C4-2B (cell line): ENCODE measurements around the gene AUTS2.

Experiments
- H3K27ac ChIP-seq: fragments of 450-650 bp; 2 replicates; pipeline ENCODE4 v1.5.1; 2017
- ZFX ChIP-seq: fragments of 450-650 bp; IDR thresholded peaks from 2 replicates; pipeline ENCODE4 v1.6.1; 2017
- TF ChIP-seq, protein P1 (sequence below): fragments of 450-650 bp; conservative IDR thresholded peaks from 2 replicates; pipeline ENCODE4 v1.5.1; 2017; ENCODE audit warnings: mild to moderate bottlenecking

AUTS2 gene

DNA sequence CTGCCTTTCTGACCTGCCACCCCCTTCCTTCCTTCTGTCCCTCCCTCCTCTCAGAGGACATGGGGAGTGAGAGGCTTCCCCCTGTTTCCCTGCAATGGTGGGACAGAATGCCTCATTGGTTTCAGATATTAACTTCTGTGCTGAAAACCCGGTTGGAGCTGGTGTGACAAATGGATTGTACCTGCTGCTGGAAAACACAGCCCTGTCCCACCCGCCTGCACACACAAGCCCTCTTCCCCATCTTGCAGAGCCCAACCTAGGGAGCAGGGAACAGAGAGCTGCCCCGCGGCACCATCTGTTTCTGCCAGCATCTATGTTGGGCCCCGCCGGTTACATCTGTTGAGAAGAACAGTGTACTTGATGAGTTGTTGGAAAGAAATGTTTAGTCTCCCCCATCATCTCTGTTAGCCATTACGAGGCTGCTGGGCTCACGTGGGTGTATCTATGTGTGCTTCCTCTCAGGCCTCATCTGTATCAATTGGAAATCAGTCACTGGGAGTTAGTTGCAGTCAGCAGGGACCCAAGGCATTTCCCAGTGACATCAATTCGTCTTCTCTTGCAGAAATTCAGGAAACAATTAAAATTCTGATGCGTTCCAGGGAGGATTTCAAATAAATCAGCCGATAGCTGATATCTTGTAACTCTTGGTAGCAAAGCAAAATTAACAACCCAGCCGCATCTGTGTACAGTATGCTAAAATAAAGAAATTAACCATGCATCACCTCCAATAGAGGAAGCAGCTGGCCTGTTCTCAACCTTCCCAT is 808.1 kb downstream of the AUTS2 start:
- TF ChIP-seq, protein P1, sequence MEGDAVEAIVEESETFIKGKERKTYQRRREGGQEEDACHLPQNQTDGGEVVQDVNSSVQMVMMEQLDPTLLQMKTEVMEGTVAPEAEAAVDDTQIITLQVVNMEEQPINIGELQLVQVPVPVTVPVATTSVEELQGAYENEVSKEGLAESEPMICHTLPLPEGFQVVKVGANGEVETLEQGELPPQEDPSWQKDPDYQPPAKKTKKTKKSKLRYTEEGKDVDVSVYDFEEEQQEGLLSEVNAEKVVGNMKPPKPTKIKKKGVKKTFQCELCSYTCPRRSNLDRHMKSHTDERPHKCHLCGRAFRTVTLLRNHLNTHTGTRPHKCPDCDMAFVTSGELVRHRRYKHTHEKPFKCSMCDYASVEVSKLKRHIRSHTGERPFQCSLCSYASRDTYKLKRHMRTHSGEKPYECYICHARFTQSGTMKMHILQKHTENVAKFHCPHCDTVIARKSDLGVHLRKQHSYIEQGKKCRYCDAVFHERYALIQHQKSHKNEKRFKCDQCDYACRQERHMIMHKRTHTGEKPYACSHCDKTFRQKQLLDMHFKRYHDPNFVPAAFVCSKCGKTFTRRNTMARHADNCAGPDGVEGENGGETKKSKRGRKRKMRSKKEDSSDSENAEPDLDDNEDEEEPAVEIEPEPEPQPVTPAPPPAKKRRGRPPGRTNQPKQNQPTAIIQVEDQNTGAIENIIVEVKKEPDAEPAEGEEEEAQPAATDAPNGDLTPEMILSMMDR, result no peak
- TF ChIP-seq ZFX, result no peak
- H3K27ac ChIP-seq, result no peak overlapping the region

DNA sequence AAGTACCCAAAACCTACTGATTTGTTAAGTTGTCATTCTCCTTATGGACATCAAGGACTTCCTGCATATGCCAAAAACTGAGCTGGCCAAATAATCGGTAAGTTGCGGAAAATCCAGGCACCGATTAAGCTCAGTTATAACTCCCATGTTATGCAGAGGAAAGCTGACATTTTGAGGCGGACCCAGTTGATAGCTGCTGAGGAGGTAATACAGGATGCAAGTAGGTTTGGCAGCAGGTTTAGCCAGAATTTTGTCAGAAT is 808.6 kb downstream of the AUTS2 start:
- TF ChIP-seq, protein P1, result no peak
- no peak for TF ChIP-seq ZFX
- H3K27ac ChIP-seq, result no peak overlapping the region

DNA sequence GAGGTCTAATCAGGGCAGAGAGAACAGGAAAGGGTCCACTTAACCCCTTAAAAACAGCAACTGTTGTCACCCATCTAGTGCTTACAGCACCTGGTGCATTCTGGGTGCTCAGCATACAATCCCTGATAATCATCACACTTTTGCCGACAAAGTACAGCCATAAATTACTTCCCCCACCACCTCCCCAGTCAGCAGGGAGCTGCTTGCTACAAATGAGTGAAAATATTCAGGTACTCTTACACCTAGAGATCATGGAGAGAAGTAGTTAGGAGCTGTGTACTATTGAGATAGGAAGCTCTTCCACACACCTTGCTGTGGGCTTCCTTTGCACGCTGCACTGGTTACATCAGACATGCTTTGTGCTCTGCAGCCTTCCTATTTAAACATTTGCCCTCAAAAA is 810.2 kb downstream of the AUTS2 start:
- TF ChIP-seq, protein P1, result no peak
- no peak for TF ChIP-seq ZFX
- no peak overlapping the region for H3K27ac ChIP-seq

DNA sequence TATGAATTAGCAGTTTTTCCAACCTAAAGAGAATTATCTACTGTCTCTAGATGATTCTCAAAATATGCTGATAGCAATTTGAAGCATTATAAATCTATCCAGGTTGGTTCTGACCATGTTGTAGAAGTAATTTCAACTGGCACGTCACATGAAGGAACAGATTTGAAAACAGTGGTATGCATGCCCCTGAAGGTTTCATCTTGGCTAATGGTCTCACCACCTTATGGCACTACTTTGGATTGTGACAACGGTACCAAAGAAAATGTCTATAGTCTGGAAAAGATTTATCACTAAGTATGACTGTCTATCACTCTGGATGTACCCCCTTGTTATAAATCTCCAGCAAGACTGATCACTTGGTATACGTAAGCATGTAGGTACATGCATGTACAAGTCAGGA is 810.6 kb downstream of the AUTS2 start:
- TF ChIP-seq, protein P1, result no peak
- no peak for TF ChIP-seq ZFX

DNA sequence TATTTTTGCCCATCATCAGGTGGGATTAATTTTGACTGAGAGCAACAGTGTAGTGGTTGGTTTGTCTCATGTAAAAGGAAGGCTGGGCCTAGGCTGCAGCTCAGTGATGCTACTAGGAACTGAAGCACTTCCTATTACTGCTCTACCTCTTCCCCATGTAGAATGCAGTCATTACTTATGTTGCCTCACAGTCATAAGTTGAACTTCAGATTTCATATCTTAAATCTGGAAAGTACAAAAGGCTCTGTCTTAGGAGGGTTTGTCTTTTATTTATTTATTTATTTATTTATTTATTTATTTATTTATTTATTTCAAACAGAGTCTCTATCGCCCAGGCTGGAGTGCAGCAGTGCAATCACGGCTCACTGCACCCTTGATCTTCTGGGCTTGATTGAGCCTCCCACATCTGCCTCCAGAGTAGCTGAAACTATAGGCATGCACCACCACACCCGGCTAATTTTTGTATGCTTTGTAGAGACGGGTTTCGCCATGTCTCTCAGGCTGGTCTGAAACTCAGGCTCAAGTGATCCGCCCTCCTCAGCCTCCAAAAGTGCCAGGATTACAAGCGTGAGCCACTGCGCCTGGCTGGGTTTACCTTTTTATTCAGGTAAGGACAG is 812.0 kb downstream of the AUTS2 start:
- TF ChIP-seq, protein P1, result no peak
- no peak for TF ChIP-seq ZFX
- H3K27ac ChIP-seq, result no peak overlapping the region

More for the DNA sequence above, 810.6 kb downstream of the AUTS2 start:
- H3K27ac ChIP-seq, result no peak overlapping the region

DNA sequence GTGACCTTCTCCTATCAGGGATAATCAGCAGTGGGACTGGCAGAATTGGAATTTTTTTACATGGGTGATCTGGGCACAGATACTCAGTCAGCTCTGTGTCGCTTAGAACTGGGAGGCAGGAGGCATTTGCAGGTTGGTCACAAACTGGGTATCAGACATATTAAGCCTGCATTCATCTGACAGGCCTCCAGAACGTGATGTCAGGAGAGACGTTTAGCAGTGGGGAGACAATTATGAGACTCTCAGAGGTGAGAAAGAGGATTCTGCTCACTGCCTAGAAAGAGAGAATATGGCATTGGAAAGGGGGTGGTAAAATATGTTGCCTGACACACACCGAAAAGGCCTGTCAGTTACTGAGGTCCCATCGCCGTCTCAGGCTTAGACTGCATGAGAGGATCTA is 816.1 kb downstream of the AUTS2 start:
- TF ChIP-seq, protein P1, result no peak
- TF ChIP-seq ZFX, result no peak
- H3K27ac ChIP-seq, result no peak overlapping the region

DNA sequence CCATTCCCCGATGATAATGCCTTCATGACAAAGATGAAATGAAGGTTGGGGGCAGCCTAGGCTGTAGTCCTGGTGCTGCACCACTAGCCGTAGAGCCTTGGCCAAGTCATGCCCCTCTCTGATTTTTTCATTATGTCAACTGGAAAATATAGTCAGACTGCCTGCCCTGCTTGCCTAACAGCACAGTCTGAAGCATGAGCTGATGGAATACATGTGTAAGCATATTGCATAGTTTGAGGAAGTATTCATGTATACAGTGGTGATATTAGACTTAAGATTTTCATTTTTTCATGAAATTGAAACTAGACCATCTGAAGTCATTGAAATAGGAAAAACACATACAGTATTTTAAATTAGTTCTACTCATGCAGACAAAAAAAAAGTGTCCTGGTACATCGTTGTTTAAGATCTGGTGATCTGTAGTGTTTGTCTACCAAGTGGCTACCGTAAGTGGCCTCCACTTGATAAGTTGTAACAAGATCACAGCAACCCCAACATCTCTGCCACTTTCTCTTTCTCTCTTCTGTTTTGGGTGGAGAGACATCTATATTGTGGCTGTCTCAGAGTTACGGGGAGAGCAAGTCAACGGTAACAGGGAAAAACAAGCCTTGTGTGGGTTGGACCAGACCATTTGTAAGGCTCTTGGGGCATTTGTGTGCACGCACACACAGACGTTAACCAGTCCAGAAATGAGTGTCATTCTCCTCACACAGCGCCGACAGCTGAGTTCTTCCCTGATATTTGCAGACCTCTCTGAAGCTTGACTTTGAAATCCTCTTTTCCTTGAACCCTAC is 817.1 kb downstream of the AUTS2 start:
- no peak for TF ChIP-seq ZFX
- no peak overlapping the region for H3K27ac ChIP-seq
